GM12873 (cell line): ENCODE results near the gene PSTPIP2.

Experiments
- TF ChIP-seq, protein P1 (sequence below): IDR thresholded peaks from 2 replicates; pipeline ENCODE4 v1.5.1; 2012; ENCODE audit warnings: low read depth, mild to moderate bottlenecking, moderate library complexity, low read length, control low read depth; ENCODE audit not compliant: insufficient read depth; ENCODE audit errors: missing control alignments

PSTPIP2 gene

DNA sequence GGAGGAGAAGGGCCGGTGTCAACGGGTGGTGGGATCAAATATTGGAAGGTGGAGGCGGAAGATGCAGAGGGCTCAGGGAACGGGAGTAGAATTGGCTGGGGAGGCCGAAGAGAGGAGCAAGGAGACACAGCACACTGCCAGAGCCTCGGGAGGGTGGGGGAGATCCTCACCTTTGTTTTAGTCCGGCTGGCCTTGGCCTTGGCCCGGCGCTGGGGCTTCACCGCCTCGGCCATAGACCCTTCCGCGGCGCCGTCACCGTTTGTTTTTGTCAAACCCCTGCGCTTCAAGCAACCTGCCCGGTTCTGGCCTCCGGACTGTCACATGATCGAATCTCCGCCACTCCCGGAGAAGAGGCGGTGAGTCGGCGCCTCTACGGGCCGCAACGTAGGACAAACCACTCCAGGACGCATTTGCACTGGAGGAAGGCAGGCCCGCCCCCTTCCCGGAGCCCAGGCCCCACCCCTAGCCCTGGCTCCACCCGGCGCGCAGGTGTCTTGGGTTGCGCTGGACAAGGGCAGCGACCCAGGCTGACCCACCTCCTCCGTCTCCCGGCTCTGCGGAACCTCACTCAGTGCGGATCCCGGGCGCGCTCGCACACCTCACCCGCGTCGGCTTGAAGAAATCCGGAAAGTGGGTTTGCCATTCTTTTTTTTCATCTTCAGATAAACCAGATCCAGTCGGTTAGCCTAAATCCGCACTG, 104.9 kb downstream of the PSTPIP2 start, which contains the start of gene EPG5:
EPG5 (minus strand) TSS at position 323 of the 700 bp plus-strand sequence; CDS start at position 233, 90 bp downstream.
- TF ChIP-seq, protein P1, sequence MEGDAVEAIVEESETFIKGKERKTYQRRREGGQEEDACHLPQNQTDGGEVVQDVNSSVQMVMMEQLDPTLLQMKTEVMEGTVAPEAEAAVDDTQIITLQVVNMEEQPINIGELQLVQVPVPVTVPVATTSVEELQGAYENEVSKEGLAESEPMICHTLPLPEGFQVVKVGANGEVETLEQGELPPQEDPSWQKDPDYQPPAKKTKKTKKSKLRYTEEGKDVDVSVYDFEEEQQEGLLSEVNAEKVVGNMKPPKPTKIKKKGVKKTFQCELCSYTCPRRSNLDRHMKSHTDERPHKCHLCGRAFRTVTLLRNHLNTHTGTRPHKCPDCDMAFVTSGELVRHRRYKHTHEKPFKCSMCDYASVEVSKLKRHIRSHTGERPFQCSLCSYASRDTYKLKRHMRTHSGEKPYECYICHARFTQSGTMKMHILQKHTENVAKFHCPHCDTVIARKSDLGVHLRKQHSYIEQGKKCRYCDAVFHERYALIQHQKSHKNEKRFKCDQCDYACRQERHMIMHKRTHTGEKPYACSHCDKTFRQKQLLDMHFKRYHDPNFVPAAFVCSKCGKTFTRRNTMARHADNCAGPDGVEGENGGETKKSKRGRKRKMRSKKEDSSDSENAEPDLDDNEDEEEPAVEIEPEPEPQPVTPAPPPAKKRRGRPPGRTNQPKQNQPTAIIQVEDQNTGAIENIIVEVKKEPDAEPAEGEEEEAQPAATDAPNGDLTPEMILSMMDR = no peak

DNA sequence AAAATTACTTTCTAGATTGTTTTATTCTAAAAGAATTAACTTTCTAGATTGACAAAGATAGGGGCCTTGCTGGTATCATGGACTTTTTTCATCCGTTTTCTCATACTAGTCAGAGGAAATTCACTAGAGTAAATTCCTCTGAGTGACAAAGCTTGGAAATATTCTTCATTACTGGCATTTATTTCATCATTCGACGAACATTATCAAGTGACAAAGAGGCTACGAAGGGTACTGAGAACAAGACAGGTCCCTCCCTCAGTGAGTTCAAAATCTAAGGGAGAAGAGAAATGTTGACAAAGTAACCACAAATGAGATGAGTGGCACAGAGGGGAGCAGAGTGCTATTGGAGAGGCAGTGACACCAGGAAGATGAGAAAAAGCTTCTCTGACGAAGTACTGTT, 109.2 kb downstream of the PSTPIP2 start:
- TF ChIP-seq, protein P1 = no peak

DNA sequence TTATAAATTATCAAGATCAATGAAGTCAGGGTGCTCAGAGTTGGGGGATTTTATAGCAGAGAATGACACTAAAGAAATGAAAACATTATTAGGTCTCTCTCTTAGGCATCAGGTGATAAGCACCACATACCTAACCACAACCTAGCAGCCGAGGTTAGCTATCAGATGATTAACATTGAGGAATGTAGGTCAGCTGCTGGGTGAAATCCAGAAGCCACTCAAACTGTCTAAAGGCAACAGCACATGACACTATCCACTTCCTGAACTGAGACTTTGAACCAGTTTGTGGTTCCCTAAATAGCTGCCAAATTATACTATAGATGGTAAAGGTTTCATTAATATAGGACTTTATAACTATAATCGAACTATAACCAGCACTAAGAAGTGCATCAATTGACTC, 109.6 kb downstream of the PSTPIP2 start:
- TF ChIP-seq, protein P1 = no peak

DNA sequence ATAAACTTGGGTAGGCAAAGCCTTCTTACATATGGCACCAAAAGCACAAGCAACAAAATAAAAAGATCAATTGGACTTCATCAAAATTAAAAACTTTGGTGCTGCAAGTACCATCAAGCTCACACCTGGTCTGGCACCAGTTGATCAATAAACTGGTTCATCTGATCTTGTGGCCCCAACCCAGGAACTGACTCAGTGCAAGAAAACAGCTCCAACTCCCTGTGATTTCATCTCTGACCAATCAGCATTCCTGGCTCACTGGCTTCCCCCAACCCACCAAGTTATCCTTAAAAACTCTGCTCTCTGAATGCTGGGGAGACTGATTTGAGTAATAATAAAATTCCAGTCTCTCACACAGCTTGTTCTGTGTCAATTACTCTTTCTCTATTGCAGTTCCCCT, 113.3 kb downstream of the PSTPIP2 start:
- TF ChIP-seq, protein P1 = no peak

DNA sequence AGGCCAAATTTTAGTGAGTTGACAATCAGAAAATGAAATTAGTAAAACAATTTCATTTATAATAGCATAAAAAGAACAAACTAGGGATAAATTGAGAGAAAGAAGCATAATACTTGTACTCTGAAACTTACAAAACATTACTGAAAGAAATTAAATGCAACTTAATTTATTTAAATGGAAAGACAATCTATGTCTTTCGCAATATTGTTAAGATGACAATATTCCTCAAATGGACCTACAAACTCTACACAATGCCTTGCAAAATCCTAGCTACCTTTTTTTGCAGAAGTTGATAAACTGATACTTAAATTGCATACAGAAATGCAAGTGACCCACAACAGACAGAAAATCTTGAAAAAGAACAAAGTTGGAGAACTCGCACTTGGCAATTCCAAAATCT, 114.0 kb downstream of the PSTPIP2 start:
- TF ChIP-seq, protein P1 = no peak

DNA sequence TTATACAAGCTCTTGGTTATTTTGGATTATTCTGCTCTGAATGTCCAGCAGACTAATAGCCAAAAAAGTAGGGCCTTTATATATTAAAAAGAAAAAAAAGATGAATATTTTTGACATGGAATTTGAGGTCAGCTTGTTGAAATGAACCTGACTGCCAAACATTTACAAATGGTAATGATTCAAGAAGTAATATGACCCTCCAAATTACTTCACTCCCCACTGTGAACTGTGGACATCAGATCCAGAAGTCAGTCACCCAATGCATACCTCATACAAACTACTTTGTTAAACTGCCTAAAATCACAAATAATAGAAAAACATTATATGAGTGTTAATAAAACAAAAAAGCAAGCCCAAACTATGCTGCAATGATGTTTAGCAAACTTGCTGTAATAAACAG, 115.0 kb downstream of the PSTPIP2 start:
- TF ChIP-seq, protein P1 = no peak

DNA sequence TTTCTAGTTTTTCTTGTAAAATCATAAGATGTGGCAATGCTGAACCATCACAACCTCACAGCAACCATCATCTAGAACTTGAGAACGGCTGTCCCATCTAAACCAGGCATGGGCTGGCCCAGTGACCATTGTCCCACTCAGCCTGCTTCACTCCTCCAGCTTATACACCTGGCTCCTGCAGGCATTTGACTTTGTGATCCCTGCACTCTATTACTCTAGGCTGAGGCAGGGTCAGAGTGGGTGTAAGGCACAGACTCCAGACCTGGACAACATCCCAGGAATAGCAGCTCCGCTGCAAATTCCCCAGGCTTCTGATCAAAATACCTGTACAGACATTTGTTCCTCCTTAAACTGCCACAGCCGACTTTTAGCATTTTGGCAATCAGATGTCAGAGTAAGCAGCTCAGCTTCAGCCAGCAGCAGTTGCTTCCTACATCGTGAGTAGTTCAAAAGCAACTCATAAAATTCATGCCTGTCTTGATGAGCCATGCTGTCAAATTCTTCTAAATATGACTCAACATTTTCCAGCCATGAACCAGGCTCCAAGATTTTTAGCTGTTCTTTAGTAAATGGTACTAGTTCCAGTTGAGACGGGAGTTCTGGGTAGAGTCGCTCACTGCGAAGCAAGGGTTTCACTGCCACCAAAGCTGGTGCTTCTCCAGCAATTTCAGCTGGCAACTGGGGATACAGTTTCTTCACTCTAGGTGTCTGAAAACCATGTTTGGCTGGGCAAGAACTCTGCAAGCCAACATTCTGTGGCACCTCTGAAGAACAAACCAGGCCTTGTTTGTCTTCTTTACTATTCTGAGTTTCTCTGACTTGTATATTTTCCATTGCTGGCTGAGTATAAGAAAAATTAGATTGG, 117.8 kb downstream of the PSTPIP2 start:
- TF ChIP-seq, protein P1 = no peak
